Inflammatory macrophage treated with lipopolysaccharide for 4 hours (primary cell): ENCODE results near the gene CTCF.

ENCODE experiments used
- DNase-seq: peaks from one replicate; pipeline ENCODE4 v3.0.0-alpha.2; 2020

CTCF gene

GRCh38 chr16:67606632-67607031 lies 44.3 kb downstream of the CTCF start:
- no peak for DNase-seq

GRCh38 chr16:67608364-67608763 lies 46.0 kb downstream of the CTCF start:
- DNase-seq: peak; percentile 63

GRCh38 chr16:67613808-67614207 lies 51.5 kb downstream of the CTCF start:
- no peak for DNase-seq

- DNase-seq: no peak
Measured at GRCh38 chr16:67628216-67628615, 65.9 kb downstream of the CTCF start.

- no peak for DNase-seq
Measured at GRCh38 chr16:67632415-67633172, 70.3 kb downstream of the CTCF start.

- DNase-seq: no peak
Measured at GRCh38 chr16:67636713-67637112, 74.4 kb downstream of the CTCF start.

GRCh38 chr16:67637625-67638024 lies 75.3 kb downstream of the CTCF start:
- no peak for DNase-seq

GRCh38 chr16:67641779-67642708 lies 79.7 kb downstream of the CTCF start:
- DNase-seq: no peak

- no peak for DNase-seq
Measured at GRCh38 chr16:67644038-67644437, 81.7 kb downstream of the CTCF start.

GRCh38 chr16:67645397-67646121 lies 83.2 kb downstream of the CTCF start:
- DNase-seq: no peak

GRCh38 chr16:67647111-67647651 lies 84.9 kb downstream of the CTCF start:
- DNase-seq: no peak

GRCh38 chr16:67647681-67648080 lies 85.4 kb downstream of the CTCF start:
- no peak for DNase-seq

GRCh38 chr16:67648088-67648763 lies 85.9 kb downstream of the CTCF start:
- DNase-seq: no peak

GRCh38 chr16:67648764-67649407 lies 86.6 kb downstream of the CTCF start:
- no peak for DNase-seq

- DNase-seq: no peak
Measured at GRCh38 chr16:67649494-67649931, 87.2 kb downstream of the CTCF start.

- DNase-seq: no peak
Measured at GRCh38 chr16:67650023-67650422, 87.7 kb downstream of the CTCF start.

GRCh38 chr16:67651039-67651438 lies 88.7 kb downstream of the CTCF start:
- no peak for DNase-seq

- DNase-seq: no peak
Measured at GRCh38 chr16:67651847-67652246, 89.5 kb downstream of the CTCF start.

GRCh38 chr16:67652578-67653127 lies 90.3 kb downstream of the CTCF start:
- DNase-seq: no peak

GRCh38 chr16:67653128-67653788 lies 90.9 kb downstream of the CTCF start:
- no peak for DNase-seq
